Mucosa of descending colon (tissue), 3 donors: ENCODE data around the gene WFS1. TPM values are rescaled to one million over a fixed set of nuclear protein-coding genes. Genes with fewer than 3 reads are reported as not detected.

ENCODE experiments used
- ATAC-seq: fragments of 200-7000 bp; cut with Tn5 transposase; one replicate; pipeline ENCODE4 v1.9.1; 2020; ENCODE audit warnings: mild to moderate bottlenecking, moderate library complexity
- DNase-seq, 3 donors: peaks; one replicate each; pipeline ENCODE4 v3.0.0-alpha.2; 2020
- H3K36me3 ChIP-seq: fragments of 200-600 bp; one replicate; pipeline ENCODE4 v1.8.0; 2021; ENCODE audit warnings: low read depth, mild to moderate bottlenecking
- H3K4me1 ChIP-seq: fragments of 200-600 bp; one replicate; pipeline ENCODE4 v1.8.0; 2021; ENCODE audit warnings: low read depth, mild to moderate bottlenecking
- H3K4me3 ChIP-seq: fragments of 200-600 bp; one replicate; pipeline ENCODE4 v1.8.0; 2021; ENCODE audit warnings: mild to moderate bottlenecking
- H3K9me3 ChIP-seq: fragments of 200-600 bp; one replicate; pipeline ENCODE4 v1.8.0; 2021; ENCODE audit warnings: mild to moderate bottlenecking
- intact Hi-C, 2 donors: fragments of 100-400 bp; cut with DNase I in 1 of 2; cut with micrococcal nuclease in 1 of 2; formaldehyde crosslinking; loops; one replicate each; pipeline versions ENCODE4 v1.11.0 to v1.11.1; 2022; cut with DNase I, micrococcal nuclease
- total RNA-seq, 3 donors: library from RNA; stranded (reverse); fragmentation: NEBNext Ultra II Directional in 2 of 3; extraction: Animal tissue kit (Norgen Biotek cat#: 25700) in 2 of 3; gene quantifications; one replicate each; pipeline versions ENCODE4 v1.2.1 to v1.2.4, GENCODE V29; 2021 to 2023
- TF ChIP-seq, protein P1 (sequence below): fragments of 200-600 bp; IDR thresholded peaks from one replicate; pipeline ENCODE4 v1.8.0; 2022; ENCODE audit warnings: antibody characterized with exemption, mild to moderate bottlenecking
- donor health status: DM: no; HTN: no; CAD: no; lungs with moderate emphysema.
- donor health status: DM: no; HTN: no; CAD: no.
- donor health status: DM: no; HTN: yes; CAD: no.

Gene WFS1
- total RNA-seq, 3 donors from 2014 or later: 5.8 to 39.2 (median 14.9) TPM

DNA sequence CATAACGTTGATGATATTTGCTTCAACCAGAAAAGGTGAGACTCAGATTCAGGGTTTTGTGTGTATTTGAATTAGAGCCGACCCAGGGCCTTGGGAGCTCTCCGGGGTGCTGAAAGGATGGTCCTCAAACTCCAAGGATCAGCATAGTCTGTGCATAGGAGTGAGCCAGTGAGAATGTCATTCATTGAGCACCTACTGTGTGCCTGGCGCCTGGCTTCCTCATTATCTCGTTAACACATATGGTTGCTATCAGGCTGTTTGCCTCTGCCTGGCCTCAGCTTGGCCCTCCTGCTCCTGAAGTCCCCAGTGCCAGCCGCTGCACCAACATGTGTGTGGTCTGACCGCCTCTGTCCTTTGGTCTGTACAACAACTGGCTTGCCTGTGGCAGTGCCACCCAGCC, 44.2 kb upstream of the WFS1 start:
- H3K36me3 ChIP-seq: no peaks in the 10 kb centered on the region
- TF ChIP-seq, protein P1, sequence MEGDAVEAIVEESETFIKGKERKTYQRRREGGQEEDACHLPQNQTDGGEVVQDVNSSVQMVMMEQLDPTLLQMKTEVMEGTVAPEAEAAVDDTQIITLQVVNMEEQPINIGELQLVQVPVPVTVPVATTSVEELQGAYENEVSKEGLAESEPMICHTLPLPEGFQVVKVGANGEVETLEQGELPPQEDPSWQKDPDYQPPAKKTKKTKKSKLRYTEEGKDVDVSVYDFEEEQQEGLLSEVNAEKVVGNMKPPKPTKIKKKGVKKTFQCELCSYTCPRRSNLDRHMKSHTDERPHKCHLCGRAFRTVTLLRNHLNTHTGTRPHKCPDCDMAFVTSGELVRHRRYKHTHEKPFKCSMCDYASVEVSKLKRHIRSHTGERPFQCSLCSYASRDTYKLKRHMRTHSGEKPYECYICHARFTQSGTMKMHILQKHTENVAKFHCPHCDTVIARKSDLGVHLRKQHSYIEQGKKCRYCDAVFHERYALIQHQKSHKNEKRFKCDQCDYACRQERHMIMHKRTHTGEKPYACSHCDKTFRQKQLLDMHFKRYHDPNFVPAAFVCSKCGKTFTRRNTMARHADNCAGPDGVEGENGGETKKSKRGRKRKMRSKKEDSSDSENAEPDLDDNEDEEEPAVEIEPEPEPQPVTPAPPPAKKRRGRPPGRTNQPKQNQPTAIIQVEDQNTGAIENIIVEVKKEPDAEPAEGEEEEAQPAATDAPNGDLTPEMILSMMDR: no peak
- peaks cover 3% of the 10 kb centered on the region for H3K9me3 ChIP-seq
- intact Hi-C loops: no loop called here
- no peak overlapping the region for H3K4me3 ChIP-seq
- ATAC-seq (no peak), DNase-seq (peak in 1 of 3 donors; percentile 21)
- no peaks in the 10 kb centered on the region for H3K4me1 ChIP-seq

DNA sequence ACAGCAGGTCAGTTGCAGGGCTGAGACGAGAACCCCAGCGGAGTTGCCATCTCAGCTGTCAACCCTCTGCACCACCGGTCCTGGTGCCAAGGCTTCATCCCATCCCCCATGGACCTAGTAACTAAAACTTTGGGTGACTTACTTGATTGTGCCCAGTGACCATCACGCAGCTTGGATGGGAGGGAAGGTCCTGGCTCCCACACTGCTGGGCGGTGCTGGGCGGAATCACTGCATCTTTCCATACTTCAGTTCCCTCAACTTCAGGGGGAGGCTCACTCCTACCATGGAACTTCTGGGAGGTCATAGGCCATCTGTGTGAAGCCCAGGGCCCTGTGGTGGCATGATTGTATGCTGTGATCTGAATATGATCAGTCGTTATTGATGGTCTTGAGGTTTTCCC, 43.1 kb upstream of the WFS1 start:
- intact Hi-C loops: no loop called here
- Histone ChIP-seq H3K36me3 (no peaks in the 10 kb centered on the region), H3K9me3 (peaks cover 3% of the 10 kb centered on the region), H3K4me1 (no peaks in the 10 kb centered on the region), H3K4me3 (no peak overlapping the region)
- TF ChIP-seq, protein P1: no peak
- DNase-seq: no peak
- no peak for ATAC-seq

DNA sequence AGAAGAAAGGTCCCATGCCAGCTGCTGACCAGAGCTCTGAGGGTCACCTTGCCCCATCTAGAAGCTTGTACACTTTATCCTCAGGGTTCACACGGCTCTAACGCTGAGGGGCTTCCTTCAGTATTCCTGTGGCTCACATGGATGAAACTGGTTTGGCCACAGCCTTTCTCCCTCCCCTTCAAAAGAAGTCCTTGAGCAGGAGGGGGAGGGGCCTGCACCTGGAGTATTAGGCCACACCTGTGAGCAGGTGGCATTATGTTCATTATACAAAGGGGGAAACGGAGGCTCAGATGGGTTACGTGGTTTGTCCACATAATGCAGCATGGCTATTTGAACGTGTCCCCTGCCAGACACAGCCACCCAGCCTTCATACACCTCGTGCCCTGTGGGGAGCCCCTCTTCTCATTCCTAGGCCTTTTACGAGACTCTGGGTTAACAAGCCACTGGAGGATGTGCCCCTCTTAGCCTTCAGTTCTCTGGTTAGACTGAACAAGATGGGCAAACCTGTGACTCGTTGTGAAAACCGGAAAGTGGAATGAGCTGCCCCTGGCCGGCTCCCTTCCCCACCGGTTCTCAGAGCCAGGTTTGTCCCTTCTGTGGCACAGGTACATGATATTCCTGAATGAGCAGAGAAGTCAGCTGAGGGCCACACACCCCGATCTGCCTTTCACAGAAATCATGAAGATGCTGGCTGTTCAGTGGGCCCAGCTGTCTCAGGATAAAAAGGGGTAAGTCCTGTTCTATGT, 42.1 kb upstream of the WFS1 start:
- no peaks in the 10 kb centered on the region for H3K36me3 ChIP-seq
- H3K9me3 ChIP-seq: no peaks in the 10 kb centered on the region
- no peak overlapping the region for H3K4me3 ChIP-seq
- intact Hi-C loops: no loop called here
- ATAC-seq: no peak
- TF ChIP-seq, protein P1: no peak
- peak in 1 of 3 donors; percentile 12 for DNase-seq
- no peaks in the 10 kb centered on the region for H3K4me1 ChIP-seq

DNA sequence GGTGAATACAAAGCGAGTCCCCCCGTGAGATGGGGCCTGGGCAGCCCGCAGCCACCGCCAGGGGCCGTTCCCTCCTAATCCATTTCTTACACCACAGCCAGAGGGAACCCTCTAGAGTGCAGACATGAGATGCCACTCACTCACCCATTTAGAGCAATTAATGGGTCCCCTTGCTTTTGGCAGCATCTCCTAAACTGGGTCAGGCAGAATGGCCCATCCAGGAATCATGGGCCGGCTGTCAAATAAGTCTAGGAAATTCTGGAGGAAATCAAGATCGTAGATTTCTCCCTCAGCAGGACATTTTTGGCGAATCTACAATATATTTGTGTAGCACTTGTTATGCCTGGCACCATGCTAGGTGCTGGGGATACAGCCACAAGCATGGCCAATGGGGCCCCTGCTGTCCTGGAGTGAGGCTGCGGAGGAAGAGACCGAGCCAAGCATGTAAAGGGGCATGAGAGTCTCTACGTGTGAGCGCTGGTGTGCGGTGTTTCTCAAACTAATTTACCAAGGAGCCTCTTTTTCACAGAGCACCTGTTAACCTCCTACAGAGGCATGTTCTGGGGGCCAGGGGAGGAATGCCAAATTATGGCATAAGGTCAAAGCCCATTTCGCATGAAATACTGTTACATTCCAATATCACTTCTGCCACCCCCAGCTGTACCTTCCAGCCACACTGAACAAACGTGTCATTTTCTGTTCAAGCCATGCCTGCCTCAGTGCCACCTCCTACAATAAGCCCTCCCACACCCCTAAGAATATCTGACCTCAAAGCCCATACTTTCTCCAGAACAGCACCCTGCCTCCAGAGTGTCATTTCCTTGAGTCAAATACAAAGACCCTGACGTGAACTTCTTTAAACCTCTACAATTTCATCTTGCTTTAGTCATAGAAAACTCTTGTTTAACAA, 41.2 kb upstream of the WFS1 start:
- intact Hi-C loops: no loop called here
- ATAC-seq (no peak), DNase-seq (peak in 1 of 3 donors; percentile 15)
- no peaks in the 10 kb centered on the region for H3K4me1 ChIP-seq
- no peak overlapping the region for H3K4me3 ChIP-seq
- TF ChIP-seq, protein P1: no peak
- no peaks in the 10 kb centered on the region for H3K36me3 ChIP-seq
- H3K9me3 ChIP-seq: no peaks in the 10 kb centered on the region

DNA sequence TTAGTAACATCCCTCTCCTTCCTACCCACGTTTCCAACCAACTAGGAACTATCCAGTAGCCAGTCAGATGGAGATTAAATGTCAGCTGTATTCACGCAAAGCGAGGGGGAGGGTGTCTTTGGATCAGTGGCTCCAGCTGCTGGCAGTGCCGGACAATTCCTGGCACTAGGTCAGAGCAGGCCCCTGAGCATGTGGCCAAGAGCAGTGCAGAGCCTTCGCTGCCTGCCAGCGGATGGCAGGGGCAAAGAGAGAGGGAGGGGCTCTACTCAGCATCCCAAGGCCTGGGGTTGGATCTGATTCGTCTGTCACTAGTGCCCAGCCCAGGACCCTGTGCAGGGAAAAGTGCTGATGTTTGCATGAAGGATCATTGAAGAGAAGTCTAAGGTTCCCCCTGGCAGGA, 40.6 kb upstream of the WFS1 start:
- intact Hi-C loops: no loop called here
- H3K36me3 ChIP-seq: no peaks in the 10 kb centered on the region
- TF ChIP-seq, protein P1: no peak
- DNase-seq (peak in 1 of 3 donors; percentile 27), ATAC-seq (no peak)
- no peaks in the 10 kb centered on the region for H3K4me1 ChIP-seq
- no peak overlapping the region for H3K4me3 ChIP-seq
- H3K9me3 ChIP-seq: no peaks in the 10 kb centered on the region
